IgD-negative memory B cell (primary cell): ENCODE data around the gene LRRC32. TPM values are rescaled to one million over a fixed set of nuclear protein-coding genes. Genes with fewer than 3 reads are reported as not detected.
"Not testable (repeated sequence)": the region's sequence is repeated elsewhere in the genome, so short reads cannot be mapped to it uniquely, and the experiment has no call there.

Experiments
- H3K27ac Mint-ChIP-seq, 3 donors: one replicate each; pipeline ENCODE4 v1.8.0; 2020 to 2022; ENCODE audit warnings: mild to moderate bottlenecking in 3 of 3, mixed read lengths in 3 of 3, moderate library complexity in 1 of 3
- H3K27me3 Mint-ChIP-seq: one replicate; pipeline ENCODE4 v1.8.0; 2021; ENCODE audit warnings: mixed read lengths
- H3K36me3 Mint-ChIP-seq: one replicate; pipeline ENCODE4 v1.8.0; 2020; ENCODE audit warnings: mild to moderate bottlenecking, mixed read lengths
- H3K4me1 Mint-ChIP-seq, 3 donors: one replicate each; pipeline ENCODE4 v1.8.0; 2020 to 2022; ENCODE audit warnings: mixed read lengths in 3 of 3, mild to moderate bottlenecking in 1 of 3
- H3K4me3 Mint-ChIP-seq, 4 donors: one replicate each; pipeline ENCODE4 v1.8.0; 2020 to 2022; ENCODE audit warnings: mild to moderate bottlenecking in 4 of 4, mixed read lengths in 4 of 4, moderate library complexity in 3 of 4
- H3K9me3 Mint-ChIP-seq, 3 donors: one replicate each; pipeline ENCODE4 v1.8.0; 2020 to 2021; ENCODE audit warnings: mixed read lengths in 3 of 3, mild to moderate bottlenecking in 1 of 3
- polyA plus RNA-seq: library from polyadenylated mRNA; unstranded; fragments of 300-500 nt; fragmentation: Illumina TruSeq; gene quantifications from one replicate; pipeline ENCODE4 v1.2.3, GENCODE V29; 2021

The LRRC32 gene
- polyA plus RNA-seq, 1 donor from 2014 or later, result not detected

DNA sequence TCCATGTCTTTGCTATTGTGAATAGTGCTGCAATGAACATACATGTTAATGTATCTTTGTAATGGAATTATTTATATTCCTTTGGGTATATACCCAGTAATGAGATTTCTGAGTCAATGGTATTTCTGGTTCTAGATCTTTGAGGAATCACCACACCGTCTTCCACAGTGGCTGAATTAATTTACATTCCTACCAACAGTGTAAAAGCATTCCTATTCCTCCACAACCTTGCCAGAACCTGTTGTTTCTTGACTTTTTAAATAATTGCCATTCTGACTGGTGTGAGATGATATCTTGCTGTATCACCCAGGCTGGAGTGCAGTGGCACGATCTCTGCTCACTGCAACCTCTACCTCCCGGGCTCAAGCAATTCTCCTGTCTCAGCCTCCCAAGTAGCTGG, 26.8 kb downstream of the LRRC32 start:
- H3K36me3 Mint-ChIP-seq, H3K4me3 Mint-ChIP-seq: not testable (repeated sequence)
- Mint-ChIP-seq H3K4me1 (peaks cover 7 to 15% (median 13%) of the 10 kb centered on the region in 3 donors), H3K27me3 (peaks cover 48% of the 10 kb centered on the region), H3K9me3 (peaks cover 3 to 11% (median 6%) of the 10 kb centered on the region in 3 donors), H3K27ac (peak overlapping the region in 1 of 3 donors; percentile 89)

DNA sequence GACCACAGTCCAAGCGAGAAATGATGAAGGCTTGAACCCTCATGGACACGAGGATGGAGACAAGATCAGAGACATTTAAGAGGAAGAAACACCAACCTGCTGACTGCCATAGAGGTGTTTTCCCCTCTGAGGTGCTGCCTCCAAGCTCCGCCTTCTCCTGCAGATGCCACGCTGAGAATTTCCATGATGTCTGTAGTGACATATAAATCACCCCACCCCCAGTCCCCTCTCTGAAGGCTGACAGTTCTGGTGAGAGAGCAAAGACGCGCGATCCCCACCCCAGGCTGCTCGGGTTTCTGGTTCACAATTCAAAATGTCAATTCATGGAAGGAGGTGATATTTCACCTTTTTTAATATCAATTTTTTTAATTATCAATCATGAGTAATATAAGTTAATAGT, 28.2 kb downstream of the LRRC32 start:
- peak overlapping the region in 2 of 3 donors; percentile 54 to 65 for H3K27ac Mint-ChIP-seq
- H3K27me3 Mint-ChIP-seq, result peaks cover 43% of the 10 kb centered on the region
- H3K36me3 Mint-ChIP-seq, result peaks cover 2% of the 10 kb centered on the region
- peaks cover 17 to 24% (median 23%) of the 10 kb centered on the region in 3 donors for H3K4me1 Mint-ChIP-seq
- H3K4me3 Mint-ChIP-seq, result peak overlapping the region in 2 of 4 donors; percentile 23 to 43
- peaks cover 3 to 11% (median 6%) of the 10 kb centered on the region in 3 donors for H3K9me3 Mint-ChIP-seq

DNA sequence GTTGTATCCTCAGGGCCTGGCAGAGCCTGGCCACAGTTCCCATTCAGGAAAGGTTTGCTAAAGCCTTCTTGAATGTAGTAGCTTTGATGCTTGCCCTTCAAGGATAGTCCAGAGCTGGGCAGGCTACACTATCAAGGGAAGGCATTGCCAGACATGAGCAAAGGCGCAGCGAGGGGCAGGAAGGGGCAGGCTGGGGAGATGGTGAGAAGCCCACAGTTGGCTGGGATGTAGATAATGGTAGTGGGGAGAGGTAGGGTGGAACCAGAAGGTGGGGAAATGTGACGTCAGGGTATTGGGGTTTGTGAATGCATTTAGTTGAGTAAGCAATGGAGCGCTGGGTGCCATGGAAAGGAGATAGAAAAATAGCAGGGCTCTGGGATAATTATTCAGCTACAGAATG, 28.6 kb downstream of the LRRC32 start:
- peaks cover 2% of the 10 kb centered on the region for H3K36me3 Mint-ChIP-seq
- H3K27me3 Mint-ChIP-seq, result peaks cover 43% of the 10 kb centered on the region
- peaks cover 3 to 8% (median 6%) of the 10 kb centered on the region in 3 donors for H3K9me3 Mint-ChIP-seq
- H3K4me1 Mint-ChIP-seq, result peaks cover 20 to 28% (median 28%) of the 10 kb centered on the region in 3 donors
- peak overlapping the region in 2 of 4 donors; percentile 23 to 43 for H3K4me3 Mint-ChIP-seq
- peak overlapping the region in 2 of 3 donors; percentile 54 to 65 for H3K27ac Mint-ChIP-seq

DNA sequence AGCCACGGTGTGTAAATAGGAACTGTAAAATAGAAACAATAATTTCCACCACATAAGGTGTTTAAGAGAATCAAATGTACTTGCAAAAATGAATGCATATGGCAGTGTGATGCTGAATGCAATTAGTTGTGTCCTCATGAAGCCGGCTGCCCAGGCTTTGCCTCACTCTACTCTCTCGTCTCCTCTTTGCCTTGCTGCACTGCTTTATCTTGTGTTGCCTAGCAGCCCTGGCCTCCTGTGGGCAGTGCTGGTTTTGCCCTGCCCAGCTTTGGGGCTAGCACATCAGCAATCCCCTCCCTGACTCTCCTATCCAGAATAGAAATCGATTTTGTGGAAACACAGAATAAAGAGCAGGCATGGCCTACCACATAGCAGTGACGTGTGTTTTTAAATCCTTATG, 30.0 kb downstream of the LRRC32 start:
- Mint-ChIP-seq H3K36me3 (peaks cover 2% of the 10 kb centered on the region), H3K4me3 (peak overlapping the region in 1 of 4 donors; percentile 31), H3K9me3 (no peaks in the 10 kb centered on the region), H3K4me1 (peaks cover 22 to 33% (median 31%) of the 10 kb centered on the region in 3 donors), H3K27ac (no peak overlapping the region), H3K27me3 (peaks cover 45% of the 10 kb centered on the region)

DNA sequence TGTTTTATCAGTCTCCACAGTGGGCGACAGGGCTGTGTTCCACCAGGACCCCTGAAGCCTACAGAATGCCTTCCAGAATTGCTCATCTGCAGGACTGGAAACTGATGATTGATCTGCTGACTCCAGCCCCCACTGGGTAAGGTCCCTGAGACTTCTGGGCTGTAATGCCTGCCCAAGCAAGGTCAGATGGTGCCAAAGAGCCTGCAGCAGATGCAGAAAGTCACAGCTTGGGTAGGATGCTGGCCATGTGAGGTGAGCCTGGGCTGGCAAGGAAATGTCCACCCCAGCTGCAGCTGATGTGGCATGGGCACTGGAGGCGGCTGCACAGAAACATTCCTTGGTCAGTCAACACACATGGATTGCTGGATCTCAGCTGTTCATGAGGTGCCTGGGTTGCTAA, 30.9 kb downstream of the LRRC32 start:
- Mint-ChIP-seq H3K4me3 (no peak overlapping the region), H3K27me3 (peaks cover 45% of the 10 kb centered on the region), H3K36me3 (peaks cover 2% of the 10 kb centered on the region), H3K27ac (no peak overlapping the region), H3K9me3 (no peaks in the 10 kb centered on the region), H3K4me1 (peaks cover 22 to 35% (median 33%) of the 10 kb centered on the region in 3 donors)

- peak overlapping the region; percentile 58 to 89 (median 66) for H3K27ac Mint-ChIP-seq
- peak overlapping the region in 2 of 4 donors; percentile 53 to 89 for H3K4me3 Mint-ChIP-seq
- peaks cover 2% of the 10 kb centered on the region for H3K36me3 Mint-ChIP-seq
- peaks cover 22 to 35% (median 33%) of the 10 kb centered on the region in 3 donors for H3K4me1 Mint-ChIP-seq
- H3K9me3 Mint-ChIP-seq, result no peaks in the 10 kb centered on the region
- H3K27me3 Mint-ChIP-seq, result peaks cover 38% of the 10 kb centered on the region
Measured at GRCh38 chr11:76638270-76639197, 32.0 kb downstream of the LRRC32 start.

DNA sequence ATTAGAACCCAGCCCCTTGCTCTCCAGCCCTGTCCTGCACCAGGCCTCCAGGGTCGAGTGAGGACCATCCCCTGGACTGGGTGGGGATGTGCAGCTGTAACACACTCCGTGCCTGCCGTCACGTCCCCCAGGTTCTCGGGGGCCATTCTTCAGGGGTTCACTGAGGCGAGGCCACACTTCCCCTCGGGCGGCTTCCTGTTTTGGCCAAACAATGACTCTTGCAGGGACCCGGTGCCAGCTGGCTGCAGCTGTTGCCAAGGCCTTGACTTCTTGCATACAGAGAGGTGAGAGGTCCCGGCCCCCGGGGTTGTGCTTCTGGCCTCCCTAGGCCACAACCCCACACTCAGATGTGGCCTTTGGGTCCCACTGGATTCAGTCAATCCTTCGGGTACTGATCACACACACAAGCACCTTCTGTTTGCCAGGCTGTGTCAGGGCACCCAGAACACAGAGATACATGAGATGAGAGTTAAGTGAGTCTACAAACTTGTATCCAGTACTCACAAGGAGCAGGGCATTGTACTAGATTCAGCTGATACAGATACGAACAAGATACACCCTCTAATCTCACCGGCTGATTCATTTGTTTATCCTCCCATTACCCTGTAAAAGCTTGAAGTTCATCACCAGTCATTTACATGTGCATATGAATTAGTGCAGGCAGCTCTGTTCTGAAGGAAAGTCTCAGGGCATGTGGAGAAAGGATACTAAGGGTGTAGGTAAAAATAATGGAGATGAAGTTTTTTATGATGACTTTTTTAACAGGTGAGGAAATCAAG, 32.9 kb downstream of the LRRC32 start:
- Mint-ChIP-seq H3K4me3 (peak overlapping the region; percentile 24 to 89 (median 40)), H3K27ac (peak overlapping the region; percentile 66 to 89 (median 80)), H3K36me3 (peaks cover 2% of the 10 kb centered on the region), H3K4me1 (peaks cover 22 to 35% (median 33%) of the 10 kb centered on the region in 3 donors), H3K27me3 (peaks cover 32% of the 10 kb centered on the region), H3K9me3 (no peaks in the 10 kb centered on the region)

DNA sequence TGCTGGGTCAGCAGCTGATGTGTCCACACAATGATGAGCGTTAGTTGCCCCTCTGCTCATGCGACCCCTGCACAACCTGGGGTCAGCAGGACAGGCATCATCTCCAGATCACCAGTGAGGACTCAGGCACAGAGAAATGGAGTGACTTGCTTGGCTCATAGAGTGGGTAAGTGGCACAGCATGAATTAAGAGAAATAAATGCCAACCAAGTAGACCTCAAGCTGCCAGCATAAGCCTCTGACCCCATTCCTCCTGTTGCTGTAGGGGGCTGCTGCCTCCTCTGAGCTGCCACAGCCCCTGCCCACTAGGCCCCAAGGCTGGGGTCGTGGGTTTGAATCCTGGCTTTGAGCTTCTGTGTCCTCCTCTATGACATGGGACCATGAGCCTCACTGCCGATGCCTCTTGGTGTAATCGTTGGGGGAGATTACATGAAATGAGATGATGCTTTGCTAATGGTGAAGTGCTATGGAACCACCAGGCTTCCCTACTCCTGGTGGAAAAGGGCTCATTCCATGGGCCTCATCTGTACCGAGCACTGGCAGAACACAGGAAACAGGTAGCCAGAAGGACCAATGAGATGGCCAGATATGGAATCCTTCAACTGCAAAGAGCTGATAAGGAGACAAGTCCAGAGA, 33.6 kb downstream of the LRRC32 start:
- Mint-ChIP-seq H3K9me3 (no peaks in the 10 kb centered on the region), H3K36me3 (no peaks in the 10 kb centered on the region), H3K27ac (peak overlapping the region; percentile 66 to 89 (median 80)), H3K4me3 (peak overlapping the region in 3 of 4 donors; percentile 24 to 89 (median 53)), H3K4me1 (peaks cover 17 to 30% (median 29%) of the 10 kb centered on the region in 3 donors), H3K27me3 (peaks cover 28% of the 10 kb centered on the region)

DNA sequence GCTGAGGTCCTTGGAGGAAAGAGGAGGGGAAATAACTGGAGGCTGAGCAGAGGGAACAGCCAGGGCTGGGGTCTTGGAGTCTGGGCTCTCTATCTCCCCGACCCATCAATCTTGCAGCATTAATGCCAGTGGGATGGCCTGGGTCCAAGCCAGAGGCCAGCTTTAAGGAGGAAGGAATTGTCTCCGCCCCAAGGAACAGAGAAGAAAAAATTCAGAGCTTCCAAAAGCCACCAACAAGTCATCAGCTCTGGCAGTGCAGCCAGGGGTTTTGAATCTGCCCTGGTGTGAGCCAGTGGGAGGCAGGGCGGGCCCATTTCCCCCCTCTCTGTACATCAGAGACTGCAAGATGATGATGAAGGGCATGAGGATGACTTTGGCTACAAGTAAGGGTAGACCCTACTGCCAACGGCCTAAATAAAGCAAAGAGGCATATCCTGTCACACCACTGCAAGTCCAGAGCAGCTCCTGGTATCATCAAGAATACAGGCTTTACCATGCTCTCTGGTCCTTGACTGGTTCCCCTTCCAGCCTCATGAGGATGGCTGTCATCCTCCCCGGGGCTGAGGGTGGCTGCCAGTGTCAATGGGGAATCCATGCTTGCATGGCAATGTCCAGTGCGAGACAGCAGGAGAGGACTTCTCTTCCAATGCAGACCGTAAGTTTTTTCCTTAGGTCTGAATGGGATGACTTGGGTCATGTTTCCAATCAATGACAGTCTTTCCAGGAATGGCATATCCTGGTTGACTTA, 34.4 kb downstream of the LRRC32 start:
- peaks cover 15 to 29% (median 27%) of the 10 kb centered on the region in 3 donors for H3K4me1 Mint-ChIP-seq
- H3K4me3 Mint-ChIP-seq, result peak overlapping the region in 1 of 4 donors; percentile 13
- H3K9me3 Mint-ChIP-seq, result no peaks in the 10 kb centered on the region
- H3K27ac Mint-ChIP-seq, result peak overlapping the region in 2 of 3 donors; percentile 20 to 80
- H3K27me3 Mint-ChIP-seq, result peaks cover 25% of the 10 kb centered on the region
- H3K36me3 Mint-ChIP-seq, result no peaks in the 10 kb centered on the region

DNA sequence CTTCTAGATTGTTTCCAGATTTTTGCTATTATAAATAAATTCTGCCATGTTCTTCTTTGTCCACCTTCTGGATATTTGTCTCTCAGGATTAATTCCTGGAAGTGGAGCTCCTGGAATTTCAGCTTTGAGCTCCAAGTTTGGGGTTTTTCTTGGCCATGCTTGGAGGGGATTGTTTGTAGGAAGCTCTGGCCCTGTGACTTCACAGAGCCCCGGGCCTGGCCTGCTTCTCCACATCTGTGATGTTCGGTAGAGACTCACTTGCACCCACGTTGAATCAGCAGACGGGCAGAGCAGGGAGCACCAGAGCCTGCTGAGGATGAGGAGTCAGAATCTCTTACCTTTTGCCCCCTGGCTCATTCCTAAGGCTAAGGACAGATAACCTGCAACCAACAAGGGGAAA, 35.7 kb downstream of the LRRC32 start:
- Mint-ChIP-seq H3K27ac (peak overlapping the region in 2 of 3 donors; percentile 20 to 60), H3K4me1 (peaks cover 21 to 33% (median 29%) of the 10 kb centered on the region in 3 donors), H3K36me3 (no peaks in the 10 kb centered on the region), H3K27me3 (peaks cover 21% of the 10 kb centered on the region), H3K4me3 (no peak overlapping the region), H3K9me3 (peaks cover 0 to 4% (median 3%) of the 10 kb centered on the region in 3 donors)

DNA sequence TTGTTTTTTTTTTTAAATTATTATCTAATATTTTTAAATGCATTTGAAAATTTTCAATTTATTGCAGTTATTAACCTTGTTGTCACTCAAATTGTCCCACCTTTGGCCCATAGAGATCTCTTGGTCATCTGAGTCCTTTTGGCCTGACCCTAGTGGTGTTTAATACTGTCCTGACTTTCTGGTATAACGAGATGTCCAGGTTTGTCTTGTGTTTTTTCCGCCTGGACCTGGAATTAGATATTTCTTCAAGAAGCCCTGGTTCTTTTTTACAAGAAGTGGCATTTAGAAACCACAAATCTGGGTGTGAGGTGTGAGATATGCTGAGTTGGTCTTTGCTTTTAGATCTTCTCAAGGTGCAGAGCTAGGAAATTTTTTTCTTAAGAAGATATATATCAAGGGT, 38.1 kb downstream of the LRRC32 start:
- peaks cover 26 to 41% (median 34%) of the 10 kb centered on the region in 3 donors for H3K4me1 Mint-ChIP-seq
- H3K27me3 Mint-ChIP-seq, result peaks cover 28% of the 10 kb centered on the region
- no peak overlapping the region for H3K4me3 Mint-ChIP-seq

GRCh38 chr11:76631566-76632308, 38.8 kb downstream of the LRRC32 start:
- peaks cover 27 to 43% (median 32%) of the 10 kb centered on the region in 3 donors for H3K4me1 Mint-ChIP-seq
- peaks cover 0 to 7% (median 3%) of the 10 kb centered on the region in 3 donors for H3K9me3 Mint-ChIP-seq
- H3K27me3 Mint-ChIP-seq, result peaks cover 31% of the 10 kb centered on the region
- H3K27ac Mint-ChIP-seq, result peak overlapping the region in 1 of 3 donors; percentile 88
- no peak overlapping the region for H3K4me3 Mint-ChIP-seq
- no peaks in the 10 kb centered on the region for H3K36me3 Mint-ChIP-seq

More for the DNA sequence above, 38.1 kb downstream of the LRRC32 start:
- H3K36me3 Mint-ChIP-seq, result no peaks in the 10 kb centered on the region
- H3K9me3 Mint-ChIP-seq, result peaks cover 0 to 4% (median 3%) of the 10 kb centered on the region in 3 donors
- H3K27ac Mint-ChIP-seq, result no peak overlapping the region

DNA sequence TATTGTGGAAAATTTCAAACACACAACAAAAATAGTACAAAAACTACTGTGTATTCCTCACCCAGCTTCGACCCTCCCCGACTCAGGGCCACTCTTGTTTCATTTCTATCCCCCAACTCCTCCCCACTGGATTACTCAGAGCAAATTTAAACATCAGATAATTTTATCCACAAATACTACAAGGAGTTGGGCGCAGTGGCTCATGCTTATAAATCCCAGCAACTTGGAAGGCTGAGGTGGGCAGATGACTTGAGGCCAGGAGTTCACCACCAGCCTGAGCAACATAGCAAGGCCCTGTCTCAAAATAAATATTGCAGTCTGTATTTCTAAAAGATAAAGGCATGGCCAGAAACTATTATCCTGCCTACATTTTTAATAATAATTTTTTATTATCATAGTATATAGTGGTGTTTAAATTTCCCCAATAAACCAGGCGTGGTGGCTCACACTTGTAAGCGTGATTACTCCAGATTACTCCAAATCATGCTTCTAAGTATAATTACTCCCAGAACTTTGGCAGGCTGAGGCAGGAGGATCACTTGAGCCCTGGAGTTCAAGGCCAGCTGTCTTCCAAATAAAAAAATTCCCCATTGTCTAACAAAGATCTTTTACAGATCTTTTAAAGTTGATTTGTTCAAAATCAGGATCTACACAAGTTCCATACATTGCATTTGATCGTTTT, 39.8 kb downstream of the LRRC32 start:
- H3K9me3 Mint-ChIP-seq, result peaks cover 0 to 7% (median 3%) of the 10 kb centered on the region in 3 donors
- H3K4me3 Mint-ChIP-seq, result peak overlapping the region in 2 of 4 donors; percentile 19 to 56
- H3K27me3 Mint-ChIP-seq, result peaks cover 27% of the 10 kb centered on the region
- H3K4me1 Mint-ChIP-seq, result peaks cover 25 to 42% (median 38%) of the 10 kb centered on the region in 3 donors
- no peaks in the 10 kb centered on the region for H3K36me3 Mint-ChIP-seq
- peak overlapping the region; percentile 83 to 89 (median 88) for H3K27ac Mint-ChIP-seq
